Trophoblast cell (in vitro differentiated cells and primary cell): ENCODE data around the gene MTAP.

Source experiments
- DNase-seq, 2 donors: peaks; one replicate each; pipeline ENCODE4 v3.0.0-alpha.2; 2016
- H2AFZ ChIP-seq: 2 replicates; pipeline ENCODE4 v1.6.1; 2013; ENCODE audit warnings: low read length, moderate library complexity, mild to moderate bottlenecking; ENCODE audit not compliant: insufficient read depth, poor library complexity
- H2AK5ac ChIP-seq: 2 replicates; pipeline ENCODE4 v1.6.1; 2013; ENCODE audit warnings: mild to moderate bottlenecking, low read length
- H2BK120ac ChIP-seq: 2 replicates; pipeline ENCODE4 v1.6.1; 2013; ENCODE audit warnings: low read length, mild to moderate bottlenecking, moderate library complexity; ENCODE audit not compliant: insufficient read depth, poor library complexity
- H2BK12ac ChIP-seq: 2 replicates; pipeline ENCODE4 v1.6.1; 2013; ENCODE audit warnings: mild to moderate bottlenecking, low read length, moderate library complexity
- H2BK5ac ChIP-seq: 2 replicates; pipeline ENCODE4 v1.6.1; 2013; ENCODE audit warnings: low read length, low read depth, moderate library complexity, mild to moderate bottlenecking; ENCODE audit not compliant: poor library complexity
- H3K14ac ChIP-seq: 2 replicates; pipeline ENCODE4 v1.6.1; 2013; ENCODE audit warnings: mild to moderate bottlenecking, low read length
- H3K18ac ChIP-seq: 2 replicates; pipeline ENCODE4 v1.6.1; 2013; ENCODE audit warnings: mild to moderate bottlenecking, low read length
- H3K23ac ChIP-seq: 2 replicates; pipeline ENCODE4 v1.6.1; 2013; ENCODE audit warnings: low read length
- H3K27ac ChIP-seq: 2 replicates; pipeline ENCODE4 v1.5.1; 2013; ENCODE audit warnings: low read depth, mild to moderate bottlenecking, inconsistent platforms, low read length, moderate library complexity
- H3K27me3 ChIP-seq: 2 replicates; pipeline ENCODE4 v1.6.1; 2013; ENCODE audit warnings: inconsistent platforms, mild to moderate bottlenecking, low read length, moderate library complexity; ENCODE audit not compliant: insufficient read depth
- H3K36me3 ChIP-seq, 2 experiments: 1 replicate in 1 of 2; 2 replicates in 1 of 2; pipeline ENCODE4 v1.6.1; 2013; ENCODE audit warnings: low read length in 2 of 2, mild to moderate bottlenecking in 2 of 2, moderate library complexity in 1 of 2; ENCODE audit not compliant: insufficient read depth in 2 of 2, control insufficient read depth in 1 of 2
- H3K4ac ChIP-seq: 2 replicates; pipeline ENCODE4 v1.6.1; 2013; ENCODE audit warnings: low read depth, mild to moderate bottlenecking, low read length, moderate library complexity
- H3K4me1 ChIP-seq, 2 experiments: 1 replicate in 1 of 2; 2 replicates in 1 of 2; pipeline ENCODE4 v1.6.1; 2013; ENCODE audit warnings: low read length in 2 of 2, mild to moderate bottlenecking in 2 of 2, moderate library complexity in 1 of 2; ENCODE audit not compliant: insufficient read depth in 2 of 2, control insufficient read depth in 1 of 2
- H3K4me2 ChIP-seq: 2 replicates; pipeline ENCODE4 v1.6.1; 2013; ENCODE audit warnings: inconsistent platforms, mild to moderate bottlenecking, low read length, moderate library complexity
- H3K4me3 ChIP-seq: 2 replicates; pipeline ENCODE4 v1.5.1; 2013; ENCODE audit warnings: mild to moderate bottlenecking, low read depth, low read length, inconsistent platforms
- H3K79me1 ChIP-seq: one replicate; pipeline ENCODE4 v1.6.1; 2013; ENCODE audit warnings: low read length
- H3K79me2 ChIP-seq: 2 replicates; pipeline ENCODE4 v1.6.1; 2013; ENCODE audit warnings: low read length, mild to moderate bottlenecking; ENCODE audit not compliant: control insufficient read depth, insufficient read depth, poor library complexity
- H3K9ac ChIP-seq: 2 replicates; pipeline ENCODE4 v1.6.1; 2013; ENCODE audit warnings: mild to moderate bottlenecking, low read length
- H3K9me3 ChIP-seq: 2 replicates; pipeline ENCODE4 v1.6.1; 2013; ENCODE audit warnings: low read depth, mild to moderate bottlenecking, control low read depth, inconsistent platforms, low read length; ENCODE audit not compliant: insufficient read depth
- H4K12ac ChIP-seq: 2 replicates; pipeline ENCODE4 v1.6.1; 2013; ENCODE audit warnings: low read depth, mild to moderate bottlenecking, low read length, moderate library complexity
- H4K8ac ChIP-seq: 2 replicates; pipeline ENCODE4 v1.6.1; 2013; ENCODE audit warnings: low read depth, mild to moderate bottlenecking, low read length, moderate library complexity
- H4K91ac ChIP-seq: one replicate; pipeline ENCODE4 v1.6.1; 2013; ENCODE audit warnings: low read depth, mild to moderate bottlenecking, low read length, moderate library complexity
- WGBS: extraction: QIAGEN DNeasy Blood & Tissue Kit; methylation state at CpG from one replicate; pipeline ENCODE4 v1.1.7; 2013; ENCODE audit warnings: missing lambda C conversion rate; ENCODE audit not compliant: insufficient read length, insufficient coverage; ENCODE audit errors: extremely low coverage; 5-methylcytosine and 5-hydroxymethylcytosine counted together

The MTAP gene

GRCh38 chr9:21976334-21976875 lies 174.0 kb downstream of the MTAP start:
- no peak overlapping the region for H3K4me2 ChIP-seq
- H3K27ac ChIP-seq, result no peak overlapping the region
- no peak overlapping the region for H4K91ac ChIP-seq
- WGBS, result no CpG with 5 or more reads among the region's 19 CpGs
- H3K79me1 ChIP-seq, result peaks cover 2% of the 10 kb centered on the region
- no peak overlapping the region for H4K12ac ChIP-seq
- no peak overlapping the region for H2BK120ac ChIP-seq
- H3K36me3 ChIP-seq, result no peaks in the 10 kb centered on the region
- H3K4ac ChIP-seq, result no peak overlapping the region
- H3K4me3 ChIP-seq, result no peak overlapping the region
- H2AK5ac ChIP-seq, result no peak overlapping the region
- H3K4me1 ChIP-seq, result peaks cover 2 to 6% of the 10 kb centered on the region in 2 experiments
- H3K79me2 ChIP-seq, result no peaks in the 10 kb centered on the region
- H3K27me3 ChIP-seq, result peaks cover 45% of the 10 kb centered on the region
- H3K9ac ChIP-seq, result no peak overlapping the region
- DNase-seq, result no peak
- H3K18ac ChIP-seq, result no peak overlapping the region
- no peaks in the 10 kb centered on the region for H3K9me3 ChIP-seq
- no peak overlapping the region for H2AFZ ChIP-seq
- H2BK5ac ChIP-seq, result no peak overlapping the region
- H3K14ac ChIP-seq, result no peak overlapping the region
- no peak overlapping the region for H3K23ac ChIP-seq
- no peak overlapping the region for H4K8ac ChIP-seq
- H2BK12ac ChIP-seq, result no peak overlapping the region

GRCh38 chr9:21982391-21982790 lies 180.0 kb downstream of the MTAP start:
- no CpG with 5 or more reads among the region's 1 CpG for WGBS
- no peak for DNase-seq
- Histone ChIP-seq H4K8ac (no peak overlapping the region), H3K79me2 (no peaks in the 10 kb centered on the region), H4K12ac (no peak overlapping the region), H3K27me3 (peaks cover 7% of the 10 kb centered on the region), H3K14ac (no peak overlapping the region), H3K27ac (no peak overlapping the region), H3K23ac (no peak overlapping the region), H4K91ac (no peak overlapping the region), H2BK120ac (no peak overlapping the region), H3K4ac (no peak overlapping the region), H2AK5ac (no peak overlapping the region), H3K9me3 (no peaks in the 10 kb centered on the region), H3K4me3 (no peak overlapping the region), H2BK5ac (no peak overlapping the region), H3K4me2 (no peak overlapping the region), H2AFZ (no peak overlapping the region), H3K79me1 (no peaks in the 10 kb centered on the region), H2BK12ac (no peak overlapping the region), H3K9ac (no peak overlapping the region), H3K18ac (no peak overlapping the region), H3K4me1 (no peaks in the 10 kb centered on the region), H3K36me3 (no peaks in the 10 kb centered on the region)

- Histone ChIP-seq H3K4ac (no peak overlapping the region), H3K4me3 (no peak overlapping the region), H3K4me1 (no peaks in the 10 kb centered on the region), H3K27me3 (peaks cover 7% of the 10 kb centered on the region), H2AFZ (no peak overlapping the region), H4K12ac (no peak overlapping the region), H3K23ac (no peak overlapping the region), H2BK5ac (no peak overlapping the region), H3K79me1 (no peaks in the 10 kb centered on the region), H3K9me3 (no peaks in the 10 kb centered on the region), H2AK5ac (no peak overlapping the region), H3K14ac (no peak overlapping the region), H2BK120ac (no peak overlapping the region), H3K4me2 (no peak overlapping the region), H3K18ac (no peak overlapping the region), H2BK12ac (no peak overlapping the region), H4K91ac (no peak overlapping the region), H3K36me3 (no peaks in the 10 kb centered on the region), H4K8ac (no peak overlapping the region), H3K79me2 (no peaks in the 10 kb centered on the region), H3K27ac (no peak overlapping the region), H3K9ac (no peak overlapping the region)
- DNase-seq, result no peak
- WGBS, result no CpG with 5 or more reads among the region's 1 CpG
Measured at GRCh38 chr9:21982861-21983560, 180.6 kb downstream of the MTAP start.

- peaks cover 9% of the 10 kb centered on the region for H3K27me3 ChIP-seq
- H3K27ac ChIP-seq, result no peak overlapping the region
- H3K4me1 ChIP-seq, result no peaks in the 10 kb centered on the region
- no peak overlapping the region for H3K4ac ChIP-seq
- H3K79me2 ChIP-seq, result no peaks in the 10 kb centered on the region
- H3K14ac ChIP-seq, result no peak overlapping the region
- H3K4me3 ChIP-seq, result no peak overlapping the region
- H2BK12ac ChIP-seq, result no peak overlapping the region
- no peak overlapping the region for H4K91ac ChIP-seq
- no peak overlapping the region for H2AK5ac ChIP-seq
- no CpG with 5 or more reads among the region's 1 CpG for WGBS
- H2AFZ ChIP-seq, result no peak overlapping the region
- H3K18ac ChIP-seq, result no peak overlapping the region
- H3K36me3 ChIP-seq, result no peaks in the 10 kb centered on the region
- H3K79me1 ChIP-seq, result no peaks in the 10 kb centered on the region
- H2BK120ac ChIP-seq, result no peak overlapping the region
- H3K23ac ChIP-seq, result no peak overlapping the region
- no peak overlapping the region for H3K4me2 ChIP-seq
- H4K12ac ChIP-seq, result no peak overlapping the region
- no peaks in the 10 kb centered on the region for H3K9me3 ChIP-seq
- H2BK5ac ChIP-seq, result no peak overlapping the region
- no peak overlapping the region for H4K8ac ChIP-seq
- no peak overlapping the region for H3K9ac ChIP-seq
- no peak for DNase-seq
Measured at GRCh38 chr9:21983561-21983935, 181.1 kb downstream of the MTAP start.
